ENCODE results near the gene LIPK.
A peak's percentile ranks its signal among the peaks of the same experiment; 100 is the strongest.
"Not testable (repeated sequence)": the region's sequence is repeated elsewhere in the genome, so short reads cannot be mapped to it uniquely, and the experiment has no call there.

LIPK gene

DNA sequence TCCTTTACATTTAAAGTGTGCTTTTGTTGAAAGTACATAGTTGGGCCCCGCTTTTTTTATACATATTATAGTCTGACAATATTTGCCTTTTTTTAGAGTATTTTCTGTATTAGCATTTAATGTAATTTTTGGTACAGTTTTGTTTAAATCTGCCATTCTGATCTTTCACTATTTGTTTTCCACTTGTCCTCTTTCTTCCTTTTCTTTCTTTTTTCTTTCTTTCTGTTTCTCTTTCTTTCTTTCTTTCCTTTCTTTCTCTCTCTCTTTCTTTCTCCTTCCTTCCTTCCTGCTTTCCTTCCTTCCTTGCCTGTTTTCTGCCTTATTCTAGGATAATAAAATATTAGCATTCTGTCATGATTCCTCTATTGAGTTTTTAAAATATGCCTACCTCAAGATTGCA is 9.5 kb downstream of the LIPK start:
- no peak for DNase-seq (ENCODE audit: low read depth)

DNA sequence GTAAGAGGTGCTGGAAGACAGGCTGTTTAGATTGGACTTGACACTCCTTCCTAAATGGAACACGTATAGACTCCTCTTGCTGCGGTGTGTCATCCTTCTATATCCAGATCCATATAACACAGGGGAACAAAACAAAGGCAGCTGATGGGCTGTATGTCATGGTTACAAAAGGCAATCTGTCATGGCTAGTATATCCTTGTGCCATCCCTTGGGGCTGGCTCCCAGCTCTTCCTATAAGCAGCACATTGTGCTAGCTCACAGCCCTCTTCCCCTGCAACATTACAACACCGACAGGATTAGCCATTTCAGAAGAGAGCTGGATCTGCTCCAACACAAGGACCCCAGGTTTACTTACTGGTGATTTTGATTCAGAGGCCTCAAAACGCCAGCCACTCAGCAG is 15.3 kb downstream of the LIPK start:
- no peak for DNase-seq (ENCODE audit: low read depth)

DNA sequence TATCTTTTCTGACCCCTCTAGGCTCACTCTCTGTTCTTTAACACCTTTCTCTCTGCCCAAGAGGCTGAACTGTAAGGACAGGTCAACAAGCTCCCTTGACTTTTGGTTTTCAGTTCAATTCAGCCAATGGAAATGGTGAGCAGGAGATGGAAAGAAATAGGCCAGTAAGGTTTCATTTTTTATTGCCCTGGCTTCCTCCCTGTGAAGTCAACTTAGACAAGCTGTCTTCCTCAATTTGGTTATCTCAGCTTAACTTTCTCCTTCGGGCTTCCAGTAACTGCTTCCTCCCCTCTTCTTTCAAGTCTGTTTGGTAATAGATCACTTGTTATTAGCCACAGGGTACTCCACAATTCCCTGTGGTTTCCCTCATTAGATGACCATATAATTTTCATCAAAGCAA is 19.7 kb downstream of the LIPK start:
- no peak for DNase-seq (ENCODE audit: low read depth)

DNA sequence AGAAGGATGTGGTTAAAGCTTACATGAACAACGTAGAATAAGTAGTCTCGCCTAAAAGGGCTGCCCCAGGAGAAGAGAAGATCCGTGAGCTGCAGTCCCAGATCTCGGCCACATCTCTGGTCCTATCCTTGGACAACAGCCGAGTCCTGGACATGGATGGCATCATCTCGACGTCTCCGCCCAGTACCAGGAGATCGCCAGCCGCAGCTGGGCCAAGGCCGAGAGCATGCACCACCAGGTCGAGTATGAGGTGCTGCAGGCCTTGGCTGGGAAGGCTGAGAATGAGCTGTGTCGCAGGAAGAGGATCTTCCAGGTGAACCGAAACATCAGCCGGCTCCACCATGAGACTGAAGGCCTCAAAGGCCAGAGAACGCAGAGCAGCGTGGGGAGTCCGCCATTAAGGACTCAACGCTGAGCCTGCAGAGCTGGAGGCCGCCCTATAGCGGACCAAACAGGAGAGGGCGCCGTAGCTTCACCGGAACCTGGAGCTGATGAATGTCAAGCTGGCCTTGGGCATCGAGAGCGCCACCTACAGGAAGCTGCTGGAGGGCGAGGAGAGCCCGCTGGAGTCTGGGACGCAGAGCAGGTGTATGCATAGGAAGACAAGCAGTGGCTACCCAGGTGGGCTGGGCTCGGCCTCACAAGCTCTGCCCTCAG is 22.2 kb downstream of the LIPK start:
- peak; percentile 11 for DNase-seq (ENCODE audit: low read depth)

DNA sequence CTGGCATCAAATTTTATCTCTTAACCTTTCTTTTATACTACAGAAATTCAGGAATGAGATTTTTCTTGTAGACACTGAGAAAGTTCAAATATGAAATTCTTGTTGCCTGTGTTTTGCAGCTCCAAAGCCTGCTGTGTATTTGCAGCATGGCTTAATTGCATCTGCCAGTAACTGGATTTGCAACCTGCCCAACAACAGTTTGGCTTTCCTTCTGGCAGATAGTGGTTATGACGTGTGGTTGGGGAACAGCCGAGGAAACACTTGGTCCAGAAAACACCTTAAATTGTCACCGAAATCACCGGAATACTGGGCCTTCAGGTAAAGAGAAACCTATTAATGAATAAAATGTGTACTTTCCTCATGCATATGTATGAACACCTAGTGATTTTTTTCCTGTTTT is 24.8 kb downstream of the LIPK start:
- no peak for DNase-seq (ENCODE audit: low read depth)

GRCh38 chr10:88731296-88731695 is 25.2 kb downstream of the LIPK start:
- no peak for DNase-seq (ENCODE audit: low read depth)

- DNase-seq (ENCODE audit: low read depth): no peak
Observed at GRCh38 chr10:88733215-88733614, 27.2 kb downstream of the LIPK start.

DNA sequence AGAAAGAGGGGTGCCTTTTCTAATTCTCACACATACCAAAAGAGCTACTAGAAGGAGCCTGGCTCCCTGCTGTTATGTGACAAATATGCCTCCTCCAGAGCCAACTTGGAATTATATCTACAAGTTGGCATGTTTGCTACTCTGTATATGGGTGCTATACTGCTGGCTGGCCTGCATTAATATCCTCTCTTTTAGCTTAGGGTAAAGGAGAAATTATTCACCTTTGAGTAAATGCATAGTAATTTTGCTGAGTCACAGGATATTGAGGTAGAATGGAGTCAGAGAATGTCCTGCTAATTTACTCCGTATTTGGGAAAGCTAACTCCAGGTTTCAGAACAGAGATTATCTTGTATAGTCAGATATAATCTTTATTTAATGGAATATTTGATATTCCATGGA is 29.6 kb downstream of the LIPK start:
- DNase-seq (ENCODE audit: low read depth): no peak

GRCh38 chr10:88741921-88742320 is 35.9 kb downstream of the LIPK start:
- not testable (repeated sequence) for DNase-seq (ENCODE audit: low read depth)

DNA sequence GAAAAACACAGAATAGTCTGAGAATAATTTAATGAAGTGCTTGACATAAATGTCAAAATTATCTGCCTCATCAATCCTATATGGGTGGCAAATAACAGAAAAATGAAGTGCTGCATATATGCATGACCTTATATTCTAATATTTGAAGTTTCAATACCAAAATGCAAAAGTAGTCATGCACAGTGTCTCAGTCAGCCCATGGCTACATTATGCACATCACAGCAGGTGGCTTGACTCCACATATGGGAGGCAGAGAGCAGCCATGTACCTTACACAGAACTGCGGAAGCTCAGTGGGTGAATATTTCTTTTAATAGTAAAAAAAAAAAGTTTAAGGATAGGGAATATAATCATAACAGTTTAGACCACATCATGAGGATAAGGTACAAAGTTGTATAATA is 36.4 kb downstream of the LIPK start:
- DNase-seq (ENCODE audit: low read depth): no peak

- DNase-seq (ENCODE audit: low read depth): no peak
Observed at GRCh38 chr10:88744002-88744401, 38.0 kb downstream of the LIPK start.

DNA sequence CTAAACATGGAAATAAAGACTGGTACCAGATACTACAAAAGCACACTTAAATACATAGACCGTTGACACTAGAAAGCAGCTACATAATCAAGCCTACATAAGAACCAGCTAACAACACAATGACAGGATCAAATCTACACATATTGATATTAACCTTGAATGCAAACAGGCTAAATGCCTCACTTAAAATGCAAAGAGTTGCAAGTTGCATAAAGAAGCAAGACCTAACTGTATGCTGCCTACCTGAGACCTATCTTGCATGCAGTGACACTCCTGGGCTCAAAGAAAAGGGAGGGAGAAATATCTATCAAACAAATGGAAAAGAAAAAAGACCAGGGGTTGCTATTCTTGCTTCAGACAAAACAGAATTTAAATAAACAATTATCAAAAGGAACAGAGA is 39.6 kb downstream of the LIPK start:
- no peak for DNase-seq (ENCODE audit: low read depth)

DNA sequence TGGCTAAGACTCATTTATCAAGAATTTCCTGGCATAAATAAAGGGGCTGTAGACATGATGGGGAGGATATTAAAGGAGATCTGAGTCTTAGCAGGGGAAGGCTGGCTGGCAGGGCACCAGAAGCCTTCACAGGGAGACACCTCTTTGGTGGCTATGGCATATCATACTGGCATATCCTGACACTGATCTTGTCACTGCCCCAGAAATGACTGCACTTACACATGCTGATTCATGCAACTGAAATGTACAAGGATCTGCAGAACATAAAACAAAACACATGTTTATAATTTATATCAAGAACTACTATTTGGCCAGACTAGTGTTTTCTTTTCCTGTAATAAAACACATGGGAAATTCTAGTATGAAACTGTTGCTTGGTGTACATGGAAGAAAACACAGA is 48.2 kb downstream of the LIPK start:
- no peak for DNase-seq (ENCODE audit: low read depth)

DNA sequence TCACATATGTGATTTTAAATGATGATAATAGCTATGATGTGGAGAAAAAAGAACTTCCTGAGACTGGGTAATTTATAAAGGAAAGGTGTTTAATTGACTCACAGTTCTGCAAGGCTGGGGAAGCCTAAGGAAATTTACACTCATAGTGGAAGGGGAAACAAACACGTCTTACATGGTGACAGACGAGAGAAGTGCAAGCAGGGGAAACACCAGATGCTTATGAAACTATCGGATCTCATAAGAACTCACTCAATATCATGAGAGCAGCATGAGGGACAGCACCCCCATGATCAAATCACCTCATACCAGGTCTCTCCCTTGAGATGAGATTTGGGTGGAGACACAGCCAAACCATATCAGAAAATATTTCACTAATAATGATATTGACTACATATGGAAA is 49.7 kb downstream of the LIPK start:
- peak; percentile 11 for DNase-seq (ENCODE audit: low read depth)

DNA sequence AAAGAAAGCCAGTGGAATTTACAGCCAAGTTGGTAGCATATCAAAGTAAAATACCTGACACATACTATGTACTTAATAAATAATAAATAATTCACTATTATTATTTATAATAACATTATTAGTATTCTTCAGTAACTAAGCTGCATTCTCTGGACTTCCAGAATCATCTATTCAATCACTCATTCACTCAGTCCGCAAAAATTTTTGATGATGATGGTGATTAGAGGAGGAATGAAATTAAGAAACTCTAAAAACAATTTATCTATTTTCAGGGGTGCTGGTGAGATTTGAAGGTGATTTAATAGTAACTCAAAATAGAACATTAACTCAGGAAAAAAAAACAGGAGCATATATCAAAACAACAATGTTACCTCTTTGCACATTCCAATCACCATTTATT is 50.6 kb downstream of the LIPK start:
- DNase-seq (ENCODE audit: low read depth): no peak

DNA sequence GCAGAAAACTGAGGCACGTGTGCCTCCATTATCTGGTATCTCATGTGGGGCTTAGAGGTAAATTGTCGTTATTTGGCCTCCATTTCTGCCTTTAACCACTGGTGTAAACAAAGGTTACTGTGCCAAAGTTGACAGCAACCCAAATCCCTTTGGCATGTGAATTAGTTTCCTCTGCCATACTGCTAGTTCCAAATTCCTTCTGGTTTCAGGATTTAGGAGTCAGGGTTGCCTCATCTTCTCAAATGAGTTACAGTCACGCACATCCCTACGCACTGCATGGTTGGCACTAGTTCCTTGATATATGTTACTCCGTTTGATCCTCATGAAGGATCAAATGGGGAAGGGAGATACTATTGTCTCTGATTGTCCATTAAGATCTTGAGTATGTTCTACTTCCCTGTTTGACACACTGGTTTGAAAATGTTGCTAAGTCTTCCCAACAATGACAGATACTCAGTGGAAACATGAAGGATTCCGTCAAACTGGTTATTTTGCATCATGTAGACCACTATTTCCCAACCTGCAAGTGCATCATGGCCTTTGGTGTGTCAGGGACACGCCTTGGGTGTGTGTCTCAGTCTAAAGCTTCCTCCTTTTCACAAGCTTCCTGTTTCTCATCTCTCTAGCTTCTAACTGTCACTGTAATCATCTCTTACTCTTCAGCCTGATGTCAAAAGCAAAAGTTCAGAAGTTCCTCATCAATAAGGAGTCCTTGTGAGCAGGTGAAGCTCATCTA is 53.5 kb downstream of the LIPK start, which contains the start of gene LIPN:
Gene LIPN (plus strand): TSS at position 655 of the 736 bp plus-strand sequence. CDS start 1,386 bp downstream, outside the sequence.
- no peak for DNase-seq (ENCODE audit: low read depth)

- DNase-seq (ENCODE audit: low read depth): no peak
Observed at GRCh38 chr10:88762906-88763305, 56.9 kb downstream of the LIPK start.

- DNase-seq (ENCODE audit: low read depth): no peak
Observed at GRCh38 chr10:88763441-88763840, 57.4 kb downstream of the LIPK start.

GRCh38 chr10:88764110-88764509 is 58.1 kb downstream of the LIPK start:
- DNase-seq (ENCODE audit: low read depth): no peak

DNA sequence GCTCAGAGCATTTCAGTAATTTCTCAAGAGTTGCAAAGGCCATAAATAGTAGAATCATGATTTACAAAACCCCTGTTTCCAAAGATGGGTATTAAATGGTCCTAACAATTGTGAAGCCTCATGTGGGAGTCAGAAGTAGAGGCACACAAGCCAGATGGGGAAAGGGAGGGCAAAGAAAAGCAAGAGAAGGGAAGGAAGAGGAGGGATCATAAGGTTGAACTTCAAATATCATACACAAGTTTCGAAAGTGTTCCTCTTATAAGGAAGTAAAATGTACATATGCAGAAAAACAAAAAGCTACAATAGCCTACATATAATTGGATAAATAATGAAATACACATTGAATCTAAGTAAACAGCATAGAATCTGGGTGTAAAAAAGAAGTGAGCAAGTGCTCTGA is 59.8 kb downstream of the LIPK start:
- no peak for DNase-seq (ENCODE audit: low read depth)

- no peak for DNase-seq (ENCODE audit: low read depth)
Observed at GRCh38 chr10:88769384-88769783, 63.3 kb downstream of the LIPK start.

- DNase-seq (ENCODE audit: low read depth): no peak
Observed at GRCh38 chr10:88781206-88781605, 75.2 kb downstream of the LIPK start.

DNA sequence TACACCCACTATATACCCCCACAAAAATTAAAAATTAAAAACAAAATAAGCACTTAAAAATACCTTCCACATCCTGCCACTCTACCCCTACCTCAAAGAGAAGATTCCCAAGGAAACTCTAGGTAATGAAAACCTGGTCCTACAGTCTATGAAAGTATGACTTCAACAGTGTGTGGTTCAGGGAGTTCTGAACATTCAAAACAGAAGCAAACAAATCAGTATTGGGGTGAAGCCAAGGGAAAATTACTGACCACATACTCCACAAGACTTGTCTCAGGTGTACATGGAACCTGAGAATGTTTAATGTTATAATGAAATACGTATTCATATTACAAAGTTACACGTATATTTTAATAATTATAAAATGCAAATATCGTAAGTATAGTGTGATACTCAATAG is 76.2 kb downstream of the LIPK start:
- no peak for DNase-seq (ENCODE audit: low read depth)

- no peak for DNase-seq (ENCODE audit: low read depth)
Observed at GRCh38 chr10:88783724-88784123, 77.7 kb downstream of the LIPK start.

Data from activated T-cell treated with anti-CD3 and anti-CD28 coated beads for 24 hours (primary cell).